ENCODE results near the gene NTM.
A peak's percentile ranks its signal among the peaks of the same experiment; 100 is the strongest.

Gene NTM

DNA sequence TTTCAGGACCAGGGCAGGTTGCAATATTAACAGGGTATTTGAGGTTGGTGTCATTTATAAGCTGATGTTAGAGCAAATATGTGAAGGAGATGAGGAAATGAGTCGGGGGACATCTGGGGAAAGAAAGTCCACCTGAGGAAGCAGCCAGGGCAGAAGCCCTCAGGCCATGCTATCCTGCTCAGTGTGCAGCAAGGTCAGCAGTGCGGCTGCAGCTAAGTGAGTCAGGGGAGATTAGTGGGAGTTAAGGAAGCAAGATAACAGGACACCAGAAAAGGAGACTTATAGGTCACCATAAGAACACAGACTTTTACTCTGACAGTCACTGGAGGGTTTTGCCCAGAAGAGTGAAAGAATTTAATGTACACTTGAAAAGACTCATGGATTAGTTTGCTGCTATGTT, 468.9 kb downstream of the NTM start:
- no peak for DNase-seq

DNA sequence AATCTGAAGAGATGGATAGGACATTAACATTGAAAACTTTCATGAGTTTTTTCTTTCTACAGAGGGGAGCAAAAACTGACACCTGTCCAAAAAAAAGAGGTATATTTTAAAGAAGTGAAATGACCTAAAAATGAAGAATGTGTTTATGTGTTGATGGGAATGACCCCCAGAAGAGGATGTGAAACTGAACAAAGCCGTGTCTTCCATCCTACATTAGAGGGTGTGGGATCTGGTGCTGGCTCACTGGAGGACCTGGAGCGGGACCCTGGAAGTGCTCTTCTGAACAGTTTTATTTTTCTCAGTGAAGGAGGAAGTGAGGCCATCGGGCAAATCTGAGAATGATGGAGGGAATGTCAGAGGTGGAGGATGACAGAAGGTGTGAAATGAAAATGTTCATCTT, 470.1 kb downstream of the NTM start:
- DNase-seq, result peak in 1 of 2 donors; percentile 27

DNA sequence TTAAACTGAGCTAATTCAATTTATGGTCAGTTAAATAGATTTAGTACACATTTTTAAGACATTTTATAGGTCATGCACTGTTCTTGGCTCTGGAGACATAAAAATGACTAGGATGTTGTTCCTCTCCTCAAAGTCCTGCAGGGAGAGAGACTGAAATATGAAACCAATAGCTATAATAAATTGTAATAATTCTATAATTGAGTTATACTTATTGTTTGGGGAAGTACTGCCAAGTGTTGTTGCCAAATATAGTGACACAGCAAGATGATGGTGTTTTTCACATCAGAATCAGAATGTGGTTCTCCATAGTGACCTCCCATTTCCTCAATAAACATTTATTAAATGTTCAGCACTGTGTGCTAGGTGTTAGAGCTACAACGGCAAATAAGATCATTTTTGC, 470.6 kb downstream of the NTM start:
- DNase-seq, result peak; percentile 53 to 64

DNA sequence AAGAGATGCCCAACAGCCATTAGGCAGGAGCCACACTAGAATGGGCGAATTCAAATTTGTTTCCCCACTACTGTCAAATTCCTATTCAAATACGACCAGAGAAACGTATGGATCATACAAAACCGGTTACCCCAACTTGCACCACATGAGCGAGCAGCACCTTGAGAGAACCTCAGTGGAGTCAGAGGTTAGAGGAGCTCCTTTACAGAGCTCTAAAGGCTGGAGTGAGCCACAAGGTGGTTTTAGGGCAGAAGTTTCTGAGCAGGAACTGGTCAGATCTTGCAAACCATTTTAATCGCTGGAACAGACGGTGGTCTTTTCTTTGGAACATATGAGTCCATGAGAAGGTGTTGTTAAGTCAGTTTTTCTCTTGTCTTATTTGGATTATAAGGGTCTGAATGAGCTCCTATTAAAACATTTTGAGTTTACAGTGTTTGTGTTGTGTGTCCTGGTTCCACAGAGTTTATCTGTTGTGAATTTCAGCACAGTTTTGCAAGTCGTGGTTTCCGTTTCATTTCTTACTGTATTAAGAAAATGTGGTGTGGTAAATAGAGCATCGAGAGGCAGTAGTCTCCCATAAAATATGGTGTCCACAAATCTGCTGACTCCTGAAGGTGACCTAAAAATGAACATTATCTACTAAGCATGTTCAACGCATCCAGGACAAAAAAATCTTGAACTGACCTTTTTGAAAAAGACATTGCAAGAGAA, 471.7 kb downstream of the NTM start:
- no peak for DNase-seq

DNA sequence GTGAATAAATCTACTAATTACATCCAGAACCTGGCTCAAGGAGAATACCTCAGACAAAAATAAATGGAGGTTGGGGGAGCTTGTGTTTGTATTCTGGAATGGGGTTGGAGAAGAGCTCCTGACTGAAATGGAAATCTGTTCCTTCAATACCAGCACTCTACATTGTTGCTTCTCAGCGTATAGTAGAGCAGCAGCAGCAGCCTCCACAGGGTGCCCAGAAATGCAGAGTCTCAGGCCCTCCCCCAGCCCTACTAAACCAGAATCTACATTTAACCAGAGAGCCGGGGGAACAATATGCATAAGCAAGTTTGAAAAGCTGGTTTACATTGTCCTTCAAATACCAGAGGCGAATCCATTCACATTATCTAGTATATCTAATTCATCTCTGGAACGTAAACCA, 474.8 kb downstream of the NTM start:
- DNase-seq, result no peak

DNA sequence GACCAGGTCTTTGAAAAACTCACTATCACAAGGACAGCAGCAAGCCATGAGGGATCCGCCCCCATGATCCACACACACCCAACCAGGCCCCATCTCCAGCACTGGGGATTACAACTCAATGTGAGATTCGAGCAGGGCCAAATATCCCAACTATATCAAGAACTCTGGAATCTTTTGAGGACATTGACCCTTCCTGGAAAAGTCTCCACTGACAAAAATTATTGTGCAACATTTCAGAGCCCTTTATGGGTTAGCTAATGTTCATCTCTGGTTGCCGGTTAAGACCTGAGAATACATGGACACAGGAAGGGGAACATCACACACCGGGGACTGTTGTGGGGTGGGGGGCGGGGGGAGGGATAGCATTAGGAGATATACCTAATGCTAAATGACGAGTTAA, 479.1 kb downstream of the NTM start:
- no peak for DNase-seq

DNA sequence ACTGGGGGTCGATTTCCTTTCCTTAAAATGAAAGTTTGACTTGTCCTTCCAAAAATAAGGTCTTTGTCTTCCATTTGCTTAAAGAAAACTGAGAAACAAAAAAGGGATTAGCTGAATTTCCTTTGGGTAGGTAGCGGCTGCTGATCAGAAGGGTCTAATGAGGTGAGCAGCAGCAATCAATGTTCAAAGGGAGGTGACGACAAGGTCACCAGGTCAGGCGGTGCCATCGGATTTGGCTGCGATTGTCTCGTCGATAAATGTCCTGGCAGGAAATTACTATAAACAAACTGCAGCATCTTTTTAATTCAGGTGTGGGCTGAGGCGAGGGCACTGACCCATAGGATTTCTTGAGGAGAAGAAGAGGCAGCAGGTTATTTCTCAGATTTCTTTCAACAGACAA, 480.1 kb downstream of the NTM start:
- no peak for DNase-seq

DNA sequence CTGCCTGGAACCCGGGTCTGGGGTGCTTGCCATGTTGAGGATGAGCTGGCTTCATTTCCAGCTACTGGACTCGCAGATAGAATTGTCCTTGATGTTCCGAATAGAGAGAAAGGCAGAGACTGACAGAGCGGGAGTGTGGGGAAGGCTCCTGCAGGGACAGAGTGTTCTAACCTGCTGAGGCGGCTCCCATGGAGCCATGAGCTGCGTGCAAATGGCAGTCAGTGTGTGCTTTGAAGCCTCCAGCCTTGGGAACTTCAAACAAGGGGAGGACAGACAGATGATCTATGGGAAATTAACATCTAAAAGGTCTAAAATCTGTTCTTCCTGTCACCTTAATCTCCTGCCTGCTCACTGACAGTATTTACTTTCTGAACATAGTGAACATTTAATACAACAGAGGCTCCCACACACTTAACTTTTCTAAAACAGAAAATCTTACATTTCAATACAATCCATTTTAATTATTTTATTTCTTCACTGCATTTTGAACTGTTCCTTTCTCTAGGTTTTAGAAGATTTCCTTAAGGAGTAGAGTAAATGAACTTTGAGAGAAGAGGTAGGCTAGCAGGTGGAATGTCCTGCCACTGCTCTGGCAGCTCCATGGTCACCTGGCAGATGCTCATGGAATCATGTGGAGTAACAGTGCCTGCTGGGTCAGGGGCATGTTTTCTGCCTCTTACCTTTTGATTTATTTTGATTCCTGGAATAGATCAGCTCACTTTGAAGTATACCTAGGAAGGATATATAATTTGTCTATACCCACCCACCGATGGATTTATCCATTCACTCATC, 481.7 kb downstream of the NTM start:
- no peak for DNase-seq

DNA sequence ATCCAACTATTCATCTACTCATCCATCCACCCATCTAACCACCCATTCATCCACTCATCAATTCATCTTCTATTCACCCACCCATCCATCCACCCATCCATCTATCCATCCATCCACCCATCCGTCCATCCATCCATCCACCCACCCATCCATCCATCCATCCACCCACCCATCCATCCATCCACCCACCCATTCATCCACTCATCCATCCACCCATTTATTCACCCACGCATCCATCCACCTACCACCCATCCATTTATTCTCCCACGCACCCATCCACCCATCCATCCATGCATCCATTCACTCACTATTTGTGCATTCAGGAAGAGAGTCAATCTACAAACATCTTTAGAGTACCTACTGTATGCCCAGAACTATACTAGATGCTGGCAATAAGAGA, 482.3 kb downstream of the NTM start:
- DNase-seq, result no peak

DNA sequence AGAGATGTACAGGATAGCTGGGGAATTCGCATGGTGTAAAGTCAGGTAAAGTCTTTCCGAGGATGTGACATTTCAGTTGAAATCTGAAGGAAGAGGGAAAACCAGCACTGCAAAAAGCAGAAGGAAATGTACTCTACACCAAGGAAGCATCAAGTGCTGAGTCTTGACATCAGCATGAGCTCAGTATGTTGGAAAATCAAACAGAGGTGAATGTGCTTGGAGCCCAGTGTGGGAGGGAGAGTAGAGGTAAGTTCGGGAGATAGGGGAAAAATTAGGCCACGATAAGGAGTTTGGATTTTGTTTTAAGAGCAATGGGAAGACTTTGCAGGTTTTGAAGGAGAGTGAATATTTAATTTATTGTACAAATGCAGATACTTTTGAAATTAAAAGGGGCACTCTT, 484.0 kb downstream of the NTM start:
- no peak for DNase-seq

DNA sequence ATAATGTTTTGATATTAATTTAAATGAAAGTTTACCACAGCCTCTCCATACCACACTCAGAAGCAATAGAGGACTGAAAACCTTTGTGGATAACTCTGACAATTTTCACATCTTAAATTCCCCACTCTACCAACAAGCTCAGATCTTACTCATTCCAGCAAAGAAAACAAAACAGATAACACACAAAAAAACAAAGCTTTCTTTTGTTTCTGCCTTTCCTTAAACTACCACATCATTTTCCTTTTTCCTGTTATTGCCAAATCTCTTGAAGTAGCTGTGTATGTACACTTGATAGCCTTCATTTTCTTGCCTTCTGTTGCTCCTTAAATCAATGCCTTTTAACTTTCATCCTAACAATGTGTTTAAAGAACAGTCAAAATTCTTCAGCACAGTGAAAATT, 484.9 kb downstream of the NTM start:
- no peak for DNase-seq

DNA sequence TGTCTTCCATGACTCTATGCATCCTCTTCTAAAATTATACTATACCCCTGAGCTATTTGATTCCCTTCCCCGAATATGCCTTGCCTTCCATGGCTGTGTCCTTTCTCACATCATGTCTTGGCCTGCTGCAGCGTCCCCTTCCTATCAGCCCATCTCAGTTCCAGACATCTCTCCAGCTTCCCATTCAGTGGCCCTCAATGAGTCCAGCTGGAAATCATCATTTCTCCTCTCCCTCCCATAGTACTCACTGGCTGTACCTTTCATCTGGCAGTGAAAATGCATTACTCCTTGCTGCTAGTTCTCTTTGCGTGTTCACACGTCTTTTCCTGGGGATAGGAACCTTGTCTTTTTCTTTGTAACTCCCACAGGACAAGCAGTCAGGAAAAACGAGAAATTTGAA, 486.8 kb downstream of the NTM start:
- no peak for DNase-seq

DNA sequence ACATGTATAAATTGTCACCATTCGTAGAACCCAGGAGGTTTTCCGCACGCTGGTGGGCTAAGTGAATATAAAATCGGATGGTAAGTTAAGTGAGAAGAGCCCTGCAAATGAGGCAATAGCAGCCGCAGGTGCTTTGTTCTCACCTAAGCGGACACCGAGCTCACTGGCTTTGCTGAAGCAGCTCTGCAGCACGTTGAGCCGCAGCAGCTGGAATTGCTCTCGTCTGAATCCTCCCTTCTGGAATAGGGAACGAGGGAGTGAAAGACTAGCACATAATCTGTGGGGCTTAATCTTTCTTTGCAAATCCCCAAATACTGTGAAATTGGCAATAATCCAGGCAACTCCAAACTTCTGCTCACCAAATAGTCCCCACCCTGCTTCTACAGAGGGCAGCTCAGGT, 488.1 kb downstream of the NTM start:
- no peak for DNase-seq

DNA sequence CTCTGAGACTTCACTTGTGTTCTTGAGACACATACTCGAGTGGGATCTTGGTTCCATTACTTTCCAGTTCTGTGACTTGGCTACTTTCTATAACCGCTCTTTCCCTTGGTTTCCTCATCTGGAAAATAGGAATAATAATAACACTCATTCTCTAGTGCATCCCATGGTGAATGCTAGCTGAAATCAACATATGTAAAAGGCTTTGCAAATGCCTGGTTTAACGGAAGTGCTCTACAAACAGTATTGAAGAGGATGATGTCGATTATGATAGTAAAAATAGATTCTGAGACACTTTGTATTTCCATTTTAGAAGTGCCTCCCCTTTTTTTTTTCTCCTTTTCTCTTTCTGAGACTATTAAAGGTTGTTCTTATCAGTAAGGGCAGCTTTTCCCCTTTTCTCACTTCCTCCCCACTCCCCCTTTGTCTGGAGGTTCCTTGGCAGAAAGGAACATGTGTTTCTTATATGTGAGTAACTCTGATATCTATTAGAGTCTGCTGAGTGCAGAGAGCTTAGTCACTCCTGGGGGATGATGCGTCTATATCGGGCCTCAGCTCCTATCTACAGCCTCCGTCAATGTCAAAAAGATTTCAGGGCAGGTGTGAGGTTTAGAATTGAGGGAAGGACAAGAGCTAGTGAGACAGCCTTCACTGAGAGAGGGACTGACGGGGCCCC, 489.3 kb downstream of the NTM start:
- no peak for DNase-seq

DNA sequence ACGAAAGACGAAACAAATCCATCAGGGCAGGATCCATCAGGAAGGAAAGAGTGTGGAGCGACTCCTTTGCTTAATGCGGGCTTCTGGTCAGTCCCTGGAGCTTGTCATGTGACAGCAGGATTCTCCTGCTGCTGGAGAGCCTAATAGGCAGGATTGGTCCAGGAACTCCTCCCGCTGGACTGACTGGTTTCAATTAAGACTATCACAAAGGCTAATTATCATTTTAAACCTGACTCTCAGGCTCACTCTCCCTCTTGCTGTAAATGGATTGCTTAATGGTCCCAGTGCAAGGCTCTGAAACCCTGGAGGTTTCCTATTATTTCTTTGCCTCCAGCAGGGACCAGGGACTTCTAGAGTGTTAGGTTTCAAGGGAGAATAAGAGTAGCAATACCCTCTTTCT, 493.8 kb downstream of the NTM start:
- DNase-seq, result no peak

DNA sequence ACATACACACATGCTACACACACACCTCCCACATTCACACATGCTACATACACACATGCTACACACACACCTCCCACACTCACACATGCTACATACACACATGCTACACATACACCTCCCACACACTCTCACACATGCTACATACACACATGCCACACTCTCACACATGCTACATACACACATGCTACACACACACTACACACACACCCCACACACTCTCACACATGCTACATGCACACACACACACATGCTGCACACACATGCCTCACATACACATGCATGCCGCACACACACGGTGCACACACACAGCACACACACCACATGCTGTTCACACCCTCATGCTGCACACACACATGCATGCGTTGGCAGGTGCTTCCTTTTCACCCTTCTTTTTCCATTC, 495.4 kb downstream of the NTM start:
- no peak for DNase-seq

DNA sequence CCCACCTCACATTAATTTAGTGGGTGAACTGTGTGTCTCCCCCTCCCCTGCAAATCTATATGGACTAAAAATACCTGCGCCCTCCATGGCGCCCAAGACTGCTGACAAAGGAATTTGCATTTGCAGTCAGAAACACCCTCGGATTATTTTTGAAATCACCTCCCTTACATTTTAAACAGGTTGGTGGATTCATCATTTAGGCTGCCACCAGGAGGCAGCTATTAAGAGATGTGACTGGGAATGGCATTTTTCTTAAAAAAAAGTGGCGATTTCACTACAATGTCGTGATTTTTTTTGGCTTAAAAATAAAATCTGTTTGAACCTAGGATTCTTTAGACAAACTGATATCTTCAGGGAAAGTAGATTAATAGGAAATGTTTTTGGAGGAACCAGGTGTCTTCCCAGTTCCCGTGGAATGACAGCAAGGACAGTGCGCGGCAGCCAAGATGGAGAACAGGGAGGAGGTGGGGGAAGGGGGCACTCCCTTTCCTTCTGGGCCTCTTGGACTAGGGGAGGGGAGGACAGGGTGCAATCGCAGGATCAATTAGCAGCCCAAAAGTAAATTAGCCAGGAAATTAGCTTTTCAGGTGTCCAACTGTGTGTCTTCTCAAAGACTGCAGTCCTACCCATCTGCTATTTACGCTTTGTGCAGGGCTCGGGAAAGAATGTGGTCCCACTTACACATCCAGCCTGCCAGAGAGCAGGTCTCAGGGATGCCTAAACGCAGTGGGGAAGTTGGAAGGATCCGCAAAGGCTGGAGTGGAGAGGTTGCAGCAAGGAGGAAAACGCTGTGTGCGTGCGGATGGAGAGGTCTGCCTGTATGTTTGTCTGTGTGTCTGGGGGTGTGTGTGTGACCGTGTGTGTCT, 496.4 kb downstream of the NTM start:
- no peak for DNase-seq

DNA sequence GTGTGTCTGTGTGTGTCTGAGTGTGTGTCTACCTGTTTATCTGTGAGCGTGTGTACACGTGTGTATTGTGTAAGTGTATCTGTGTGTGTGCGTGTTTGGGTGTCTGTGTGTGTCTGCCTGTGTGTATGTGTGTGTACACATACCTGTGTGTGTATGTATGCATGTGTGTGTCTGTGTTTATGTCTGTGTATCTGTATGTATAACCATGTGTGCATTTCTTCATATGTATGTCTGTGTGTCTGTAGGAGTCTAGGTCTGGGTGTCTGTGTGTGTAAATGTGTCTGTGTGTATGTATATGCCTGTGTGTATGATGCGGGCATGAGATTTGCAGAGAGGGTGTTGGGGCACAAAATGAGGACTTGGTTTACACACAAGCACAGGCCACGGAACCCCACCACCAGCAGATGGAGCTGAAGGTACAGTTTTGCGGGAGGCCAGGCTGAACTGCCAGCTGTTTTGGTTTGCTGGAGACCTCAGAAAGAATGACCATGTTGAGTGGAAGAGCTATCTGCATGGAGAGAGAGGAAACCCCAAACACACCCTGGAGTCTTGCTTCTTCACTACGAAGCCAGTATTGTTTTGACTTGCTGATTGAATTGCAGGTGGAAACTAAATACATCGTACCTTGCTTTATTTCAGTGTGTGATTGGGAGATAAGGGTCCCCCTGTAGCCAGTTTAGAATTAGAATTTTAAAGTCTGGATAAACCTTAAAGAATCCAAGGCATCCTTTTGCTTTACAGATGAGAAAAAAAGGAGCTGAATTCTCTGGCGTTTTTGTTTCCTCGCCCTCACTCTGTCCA, 497.2 kb downstream of the NTM start:
- DNase-seq, result peak; percentile 56 to 69

DNA sequence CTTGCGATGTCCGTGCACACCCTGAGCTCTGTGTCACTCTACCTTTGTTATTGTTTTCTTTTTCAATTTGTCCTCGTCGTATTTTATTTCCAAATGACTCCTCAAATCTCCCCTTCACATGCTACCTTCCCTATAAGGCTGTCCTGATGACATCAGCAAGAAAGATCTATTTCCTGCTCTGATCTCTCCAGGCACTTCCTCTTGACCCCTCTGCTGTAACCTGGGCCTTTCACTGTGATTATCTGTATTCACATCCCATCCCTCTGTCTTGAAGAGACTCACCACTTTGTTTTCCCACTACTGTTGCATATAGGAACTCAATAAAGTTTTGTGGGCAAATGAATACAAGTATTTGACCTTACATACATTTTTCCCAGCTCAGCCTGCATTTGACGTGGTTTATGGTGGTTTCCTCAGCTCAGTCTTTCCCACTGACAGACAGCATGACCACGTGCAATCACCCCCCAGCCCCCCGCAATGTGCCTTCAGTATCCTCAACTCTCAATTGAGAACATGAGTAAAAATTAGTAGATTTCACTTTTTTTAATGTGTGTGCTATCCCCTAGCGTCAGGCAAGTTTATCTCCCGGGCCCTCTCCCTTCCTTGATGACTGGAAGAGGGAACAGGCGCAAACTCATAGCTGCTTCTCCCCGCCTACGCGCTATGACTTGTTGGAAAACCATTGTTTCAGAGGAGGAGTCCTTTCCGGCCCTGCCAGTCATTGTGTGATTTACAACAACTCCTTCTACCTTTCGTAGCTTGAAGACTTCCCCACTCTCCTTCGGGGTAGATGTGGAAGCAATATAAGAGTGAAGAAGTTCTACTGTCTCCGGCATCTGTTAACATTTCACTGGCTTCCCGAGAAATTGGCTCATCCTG, 498.5 kb downstream of the NTM start:
- peak in 1 of 2 donors; percentile 3 for DNase-seq

DNA sequence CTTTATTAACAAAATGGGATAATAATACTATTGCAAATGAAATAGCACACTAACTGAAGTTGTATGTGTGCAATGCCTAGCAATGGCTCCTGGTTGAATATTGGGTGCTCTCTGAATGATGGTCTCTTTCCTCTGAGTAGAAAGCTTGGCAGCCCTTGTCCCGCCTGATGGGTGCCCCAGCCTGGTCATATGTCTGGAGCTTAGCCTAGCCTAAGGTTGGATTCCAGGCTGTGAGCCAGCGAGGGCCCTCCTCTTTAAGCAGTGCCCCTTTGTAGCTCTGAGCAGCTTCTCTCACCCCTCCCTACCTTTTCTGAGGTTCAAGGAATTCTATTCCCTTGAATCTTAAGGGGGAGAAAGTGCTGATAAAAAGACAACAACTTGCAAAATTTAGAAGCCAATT, 499.9 kb downstream of the NTM start:
- no peak for DNase-seq

DNA sequence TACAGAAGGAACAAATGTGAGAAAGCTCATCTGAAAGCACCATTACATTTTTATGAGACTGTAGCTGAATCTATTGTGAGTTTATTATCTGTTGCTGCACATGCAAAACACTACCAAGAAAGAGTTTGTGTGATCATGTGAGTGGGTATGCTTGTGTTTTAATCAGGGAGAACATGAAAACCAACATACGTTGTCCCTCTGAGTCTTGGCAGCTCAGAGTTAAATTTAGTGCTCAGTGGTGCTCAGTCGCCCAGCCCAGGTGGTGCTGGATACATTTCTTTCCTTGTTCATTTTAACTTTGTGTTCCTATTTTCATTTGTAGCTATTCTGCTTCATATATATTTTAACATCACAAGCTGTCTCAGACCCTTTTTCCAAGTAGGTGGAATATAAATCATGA, 500.6 kb downstream of the NTM start:
- DNase-seq, result no peak
